ENCODE data around the gene GPR180.
"Not testable (repeated sequence)": the region's sequence is repeated elsewhere in the genome, so short reads cannot be mapped to it uniquely, and the experiment has no call there.

Gene GPR180

DNA sequence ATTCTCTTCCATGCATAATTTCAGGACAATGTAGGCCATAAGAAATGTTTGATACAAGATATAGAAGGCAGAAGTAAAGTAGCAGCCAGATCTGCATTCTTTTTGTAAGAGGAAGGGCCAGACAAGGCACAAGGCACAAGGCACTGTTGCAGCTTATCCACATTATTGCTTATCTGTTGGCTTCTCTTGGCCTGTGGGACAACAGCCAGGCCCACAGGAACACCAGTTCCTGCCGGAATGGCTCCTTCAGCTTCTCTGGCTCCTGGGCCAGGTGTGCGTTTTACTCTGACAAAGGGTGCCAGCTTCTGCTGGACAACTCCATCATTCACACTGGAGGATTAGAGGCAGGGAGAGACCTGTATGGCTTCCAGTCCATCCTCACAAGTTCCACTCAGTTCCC is 29.2 kb downstream of the GPR180 start:
- TF ChIP-seq, protein P1, sequence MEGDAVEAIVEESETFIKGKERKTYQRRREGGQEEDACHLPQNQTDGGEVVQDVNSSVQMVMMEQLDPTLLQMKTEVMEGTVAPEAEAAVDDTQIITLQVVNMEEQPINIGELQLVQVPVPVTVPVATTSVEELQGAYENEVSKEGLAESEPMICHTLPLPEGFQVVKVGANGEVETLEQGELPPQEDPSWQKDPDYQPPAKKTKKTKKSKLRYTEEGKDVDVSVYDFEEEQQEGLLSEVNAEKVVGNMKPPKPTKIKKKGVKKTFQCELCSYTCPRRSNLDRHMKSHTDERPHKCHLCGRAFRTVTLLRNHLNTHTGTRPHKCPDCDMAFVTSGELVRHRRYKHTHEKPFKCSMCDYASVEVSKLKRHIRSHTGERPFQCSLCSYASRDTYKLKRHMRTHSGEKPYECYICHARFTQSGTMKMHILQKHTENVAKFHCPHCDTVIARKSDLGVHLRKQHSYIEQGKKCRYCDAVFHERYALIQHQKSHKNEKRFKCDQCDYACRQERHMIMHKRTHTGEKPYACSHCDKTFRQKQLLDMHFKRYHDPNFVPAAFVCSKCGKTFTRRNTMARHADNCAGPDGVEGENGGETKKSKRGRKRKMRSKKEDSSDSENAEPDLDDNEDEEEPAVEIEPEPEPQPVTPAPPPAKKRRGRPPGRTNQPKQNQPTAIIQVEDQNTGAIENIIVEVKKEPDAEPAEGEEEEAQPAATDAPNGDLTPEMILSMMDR (conservative IDR thresholded peaks at IDR 0.05): no peak
- H3K27ac ChIP-seq: no peak overlapping the region

- TF ChIP-seq, protein P1 (conservative IDR thresholded peaks at IDR 0.05): no peak
- H3K27ac ChIP-seq: no peak overlapping the region
These were observed 30.7 kb downstream of the GPR180 start for GRCh38 chr13:94632226-94632980.

GRCh38 chr13:94636096-94636495 is 34.4 kb downstream of the GPR180 start:
- H3K27ac ChIP-seq: not testable (repeated sequence)

- H3K27ac ChIP-seq: no peak overlapping the region
- TF ChIP-seq, protein P1 (conservative IDR thresholded peaks at IDR 0.05): no peak
These were observed 35.4 kb downstream of the GPR180 start for GRCh38 chr13:94636942-94637578.

DNA sequence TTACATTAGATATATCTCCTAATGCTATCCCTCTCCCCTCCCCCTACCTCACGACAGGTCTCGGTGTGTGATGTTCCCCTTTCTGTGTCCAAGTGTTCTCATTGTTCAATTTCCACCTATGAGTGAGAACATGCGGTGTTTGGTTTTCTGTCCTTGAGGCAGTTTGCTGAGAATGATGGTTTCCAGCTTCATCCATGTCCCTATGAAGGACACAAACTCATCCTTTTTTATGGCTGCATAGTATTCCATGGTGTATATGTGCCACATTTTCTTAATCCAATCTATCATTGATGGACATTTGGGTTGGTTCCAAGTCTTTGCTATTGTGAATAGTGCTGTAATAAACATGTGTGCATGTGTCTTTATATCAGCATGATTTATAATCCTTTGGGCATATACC is 36.0 kb downstream of the GPR180 start:
- H3K27ac ChIP-seq: not testable (repeated sequence)

DNA sequence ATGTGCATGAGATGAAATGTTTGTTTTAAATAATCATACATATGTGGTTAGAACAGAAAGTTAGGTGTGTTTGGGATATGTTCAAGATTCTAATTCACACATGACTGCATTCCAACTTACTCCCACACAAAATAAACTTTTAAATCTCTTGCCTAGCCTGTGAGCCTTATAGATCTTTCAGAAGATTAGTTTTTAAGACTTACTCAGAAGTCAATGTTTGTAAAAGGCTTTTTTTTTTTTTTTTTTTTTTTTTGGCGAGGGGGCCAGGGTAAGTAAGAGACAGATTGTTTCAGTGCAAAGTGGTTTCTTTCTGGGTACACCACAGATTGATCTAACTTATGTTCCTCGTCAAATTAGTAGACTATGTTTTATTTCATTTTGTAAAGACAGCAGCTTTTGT is 39.1 kb downstream of the GPR180 start:
- TF ChIP-seq, protein P1 (conservative IDR thresholded peaks at IDR 0.05): no peak
- no peak overlapping the region for H3K27ac ChIP-seq

DNA sequence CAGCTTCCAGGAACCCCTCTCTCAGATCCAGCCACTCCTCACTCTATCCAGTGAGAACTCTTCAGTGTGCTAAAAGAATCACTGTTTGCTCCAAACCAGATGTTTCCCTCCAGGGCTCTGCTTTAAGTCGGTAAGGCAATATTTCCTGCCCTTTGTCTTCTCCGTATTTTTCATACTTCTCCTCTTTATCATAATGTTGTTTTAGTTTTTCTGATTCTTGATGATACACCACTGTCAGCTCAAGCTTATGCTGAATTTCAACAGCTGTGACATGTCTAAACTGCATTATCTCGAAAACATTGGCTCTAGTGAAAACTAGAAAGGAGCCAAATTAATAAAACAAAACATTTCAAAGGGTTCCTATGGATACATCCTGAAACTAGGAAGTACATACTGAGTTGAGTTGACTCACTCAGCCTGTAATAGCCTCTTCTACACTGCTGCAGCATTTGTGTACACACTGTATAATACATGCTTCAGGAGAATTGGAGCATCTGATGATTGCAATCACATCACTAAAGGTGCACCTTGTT is 39.8 kb downstream of the GPR180 start:
- H3K27ac ChIP-seq: peak overlapping the region; percentile 20; the same call in 1 of the 2 replicates
- TF ChIP-seq, protein P1 (conservative IDR thresholded peaks at IDR 0.05): no peak

- H3K27ac ChIP-seq: no peak overlapping the region
- TF ChIP-seq, protein P1 (conservative IDR thresholded peaks at IDR 0.05): no peak
These were observed 45.2 kb downstream of the GPR180 start for GRCh38 chr13:94646904-94647303.
